Amniotic stem cell (primary cell): Measurements from ENCODE around the gene EPB41.
"Not testable (repeated sequence)": the region's sequence is repeated elsewhere in the genome, so short reads cannot be mapped to it uniquely, and the experiment has no call there.

Source experiments
- DNase-seq: peaks from one replicate; lab custom pipeline; 2025; lab: John Stamatoyannopoulos, UW

The EPB41 gene

GRCh38 chr1:28927266-28927647 is 12.9 kb downstream of the EPB41 start:
- no peak for DNase-seq

DNA sequence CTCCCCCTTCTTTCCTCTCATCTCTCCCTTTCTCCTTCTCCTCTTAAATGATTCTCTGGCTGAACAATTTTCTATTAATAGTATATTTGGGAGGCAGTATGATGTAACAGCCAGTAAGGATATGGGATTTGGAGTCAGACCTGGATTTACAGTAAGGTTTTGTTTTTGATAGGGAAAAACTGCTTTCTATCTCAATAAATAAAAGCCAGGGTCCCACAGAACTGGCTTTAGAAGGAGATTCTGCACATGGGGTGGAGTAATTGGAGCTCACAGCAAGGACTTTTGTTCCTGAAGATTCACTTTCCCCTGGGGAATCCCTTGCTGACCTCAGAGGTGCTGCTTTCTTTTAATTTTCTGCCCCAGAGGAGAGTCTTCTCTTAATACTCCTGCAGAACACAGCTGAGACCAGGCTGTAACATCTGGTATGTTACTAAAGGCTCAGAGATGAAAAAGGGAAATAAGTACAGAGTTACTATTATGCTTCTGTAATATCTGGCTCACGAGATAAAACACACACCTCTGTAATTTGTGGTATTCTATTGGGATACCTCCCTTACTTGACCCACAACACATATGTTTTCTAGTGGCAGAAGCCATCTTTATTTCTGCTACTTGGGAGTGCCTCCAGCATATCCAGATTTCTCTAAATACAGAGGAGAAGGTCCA is 13.4 kb downstream of the EPB41 start:
- no peak for DNase-seq

DNA sequence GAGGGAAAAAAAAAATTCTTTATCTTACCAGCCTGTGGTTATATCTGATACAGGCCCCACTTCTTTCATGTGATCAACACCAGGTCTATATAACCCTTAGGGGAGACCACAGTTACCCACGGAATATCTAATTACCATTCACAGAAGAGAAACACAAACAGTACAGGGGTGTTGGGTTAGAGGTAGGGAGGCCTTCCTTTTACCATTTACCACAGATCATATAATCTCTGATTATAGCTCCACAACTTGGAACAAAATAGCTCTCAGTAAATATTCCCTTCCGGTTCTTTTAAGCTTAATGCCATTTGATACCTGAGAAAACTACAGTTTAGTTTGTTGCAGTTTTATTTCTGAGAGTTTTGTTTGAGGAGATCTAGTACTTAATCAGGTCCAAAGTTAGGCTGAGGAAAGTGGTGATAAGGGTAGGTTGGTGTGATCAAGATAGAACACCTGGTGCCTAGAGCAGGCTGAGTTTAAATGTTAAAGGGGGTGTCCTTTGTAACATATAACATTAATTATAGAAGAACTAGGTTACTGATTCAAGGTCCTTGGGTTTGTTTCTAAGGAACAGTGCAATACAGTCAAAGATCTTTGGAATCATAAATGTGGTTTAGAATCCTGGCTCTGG is 14.1 kb downstream of the EPB41 start:
- no peak for DNase-seq

DNA sequence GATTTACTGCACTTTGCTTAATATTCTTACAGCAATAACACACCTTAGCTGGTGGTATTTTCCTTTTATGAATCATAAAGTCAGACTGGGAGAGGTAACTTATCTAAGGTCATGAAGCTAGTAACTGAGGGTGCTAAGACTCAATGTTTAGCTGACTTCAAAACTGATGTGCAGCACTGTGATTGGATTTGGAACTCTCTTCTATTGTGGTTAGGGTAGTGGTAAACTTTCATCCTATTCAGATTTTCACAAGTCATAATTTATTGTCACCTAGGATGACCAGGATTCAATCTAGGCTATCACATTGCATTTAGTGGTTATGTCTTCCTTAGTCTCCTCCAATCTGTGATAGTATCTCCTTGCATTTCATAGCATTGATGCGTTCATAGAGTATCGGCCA is 18.9 kb downstream of the EPB41 start:
- no peak for DNase-seq

DNA sequence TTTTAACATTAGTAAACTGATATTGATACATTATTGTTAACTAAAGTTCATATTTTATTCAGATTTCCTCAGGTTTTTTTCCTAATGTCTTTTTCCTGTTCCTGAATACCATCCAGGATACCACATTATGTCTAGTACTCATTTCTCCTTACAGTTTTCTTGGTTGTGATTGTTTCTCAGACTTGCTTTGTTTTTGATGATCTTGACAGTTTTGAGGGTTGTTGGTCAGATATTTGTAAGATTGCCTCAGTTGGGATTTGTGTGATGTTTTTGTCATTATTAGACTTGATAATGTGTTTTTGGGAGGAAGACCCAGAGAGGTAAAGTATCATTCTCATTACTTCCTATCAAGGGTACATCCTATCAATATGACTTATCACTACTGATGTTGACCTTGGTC is 19.5 kb downstream of the EPB41 start:
- no peak for DNase-seq

- DNase-seq, result no peak
Observed at GRCh38 chr1:28934676-28935075, 20.3 kb downstream of the EPB41 start.

GRCh38 chr1:28935293-28935692 is 20.9 kb downstream of the EPB41 start:
- no peak for DNase-seq

GRCh38 chr1:28936094-28936493 is 21.7 kb downstream of the EPB41 start:
- DNase-seq, result no peak

DNA sequence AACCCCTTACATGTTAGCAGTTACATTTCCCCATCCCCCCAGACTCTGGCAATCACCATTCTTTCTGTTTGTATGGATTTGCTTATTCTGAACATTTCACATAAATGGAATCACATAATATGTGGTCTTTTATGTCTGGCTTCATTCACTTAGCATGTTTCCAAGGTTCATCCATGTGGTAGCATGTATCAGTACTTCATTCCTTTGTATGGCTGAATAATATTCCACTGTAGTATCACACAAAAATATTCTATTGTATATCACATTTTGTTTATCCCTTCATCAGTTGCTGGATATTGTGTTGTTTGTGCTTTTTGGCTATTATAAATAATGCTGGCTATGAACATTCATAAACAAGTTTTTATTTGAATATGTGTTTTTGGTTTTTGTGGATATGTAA is 22.2 kb downstream of the EPB41 start:
- DNase-seq, result no peak

DNA sequence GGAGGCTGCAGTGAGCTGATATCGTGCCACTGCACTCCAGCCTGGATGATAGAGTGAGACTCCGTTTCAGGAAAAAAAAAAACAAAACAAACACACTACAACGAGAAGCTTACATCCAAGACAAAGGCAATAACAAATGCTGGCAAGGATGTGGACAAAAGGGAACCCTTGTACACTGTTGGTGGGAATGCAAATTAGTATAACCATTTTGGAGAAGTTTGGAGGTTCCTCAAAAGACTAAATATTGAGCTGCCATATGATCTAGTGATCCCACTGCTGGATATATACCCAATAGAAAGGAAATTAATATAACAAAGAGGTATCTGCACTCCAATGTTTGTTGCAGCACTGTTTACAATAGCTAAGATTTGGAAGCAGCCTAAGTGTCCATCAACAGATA is 29.2 kb downstream of the EPB41 start:
- not testable (repeated sequence) for DNase-seq

- DNase-seq, result no peak
Observed at GRCh38 chr1:28950006-28950405, 35.6 kb downstream of the EPB41 start.

- no peak for DNase-seq
Observed at GRCh38 chr1:28950449-28950848, 36.1 kb downstream of the EPB41 start.

DNA sequence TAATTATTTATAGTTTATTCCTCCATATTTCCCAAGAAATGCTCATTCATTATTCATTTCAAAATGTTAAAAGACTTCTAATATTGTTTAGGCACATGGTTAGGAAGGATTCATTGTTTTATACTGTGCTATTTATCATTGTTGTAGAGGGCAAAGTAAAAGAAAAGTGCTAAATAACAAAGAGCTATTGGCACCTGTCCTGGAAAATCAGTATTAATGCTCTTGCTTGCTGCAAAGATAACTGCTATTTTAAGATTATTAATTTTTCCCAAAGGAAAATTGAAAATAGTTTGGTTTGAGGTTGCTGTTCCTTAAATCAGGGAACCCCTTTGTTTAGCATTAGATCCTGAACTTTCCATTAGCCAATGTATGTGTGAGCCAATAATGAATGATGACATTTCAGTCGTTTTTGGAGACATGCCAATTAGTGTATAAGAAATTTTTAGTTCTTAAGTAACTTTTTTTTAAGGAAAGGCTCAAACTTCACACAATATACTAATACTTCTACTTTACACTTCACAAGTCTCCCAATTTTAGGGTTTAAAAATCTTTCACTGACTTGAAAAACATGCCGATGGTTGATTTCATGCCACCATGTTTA is 39.9 kb downstream of the EPB41 start:
- no peak for DNase-seq

- no peak for DNase-seq
Observed at GRCh38 chr1:28956038-28956464, 41.7 kb downstream of the EPB41 start.

DNA sequence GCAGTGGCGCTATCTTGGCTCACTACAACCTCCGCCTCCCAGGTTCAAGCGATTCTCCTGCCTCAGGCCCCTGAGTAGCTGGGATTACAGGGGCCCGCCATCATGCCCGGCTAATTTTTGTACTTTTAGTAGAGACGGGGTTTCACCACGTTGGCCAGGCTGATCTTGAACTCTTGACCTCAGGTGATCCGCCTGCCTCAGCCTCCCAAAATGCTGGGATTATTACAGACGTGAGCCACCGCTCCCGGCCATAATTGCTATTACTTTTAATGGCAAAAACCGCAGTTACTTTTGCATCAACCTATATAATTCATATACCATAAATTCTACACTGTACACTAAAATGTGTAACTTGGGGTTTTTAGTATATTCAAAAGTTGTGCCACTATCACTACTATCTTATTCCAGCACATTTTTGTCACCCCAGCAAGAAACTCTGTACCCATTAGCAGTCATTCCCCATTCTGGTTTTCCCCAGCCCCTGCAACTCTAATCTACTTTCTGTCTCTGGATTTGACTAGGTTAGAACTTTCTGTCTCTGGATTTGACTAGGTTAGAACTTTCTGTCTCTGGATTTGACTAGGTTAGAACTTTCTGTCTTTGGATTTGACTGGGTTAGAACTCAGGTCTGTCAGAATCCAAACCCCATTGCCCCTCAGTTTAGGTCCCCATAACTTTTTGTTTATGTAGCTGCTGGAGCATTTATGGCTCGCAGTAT is 47.9 kb downstream of the EPB41 start:
- not testable (repeated sequence) for DNase-seq

DNA sequence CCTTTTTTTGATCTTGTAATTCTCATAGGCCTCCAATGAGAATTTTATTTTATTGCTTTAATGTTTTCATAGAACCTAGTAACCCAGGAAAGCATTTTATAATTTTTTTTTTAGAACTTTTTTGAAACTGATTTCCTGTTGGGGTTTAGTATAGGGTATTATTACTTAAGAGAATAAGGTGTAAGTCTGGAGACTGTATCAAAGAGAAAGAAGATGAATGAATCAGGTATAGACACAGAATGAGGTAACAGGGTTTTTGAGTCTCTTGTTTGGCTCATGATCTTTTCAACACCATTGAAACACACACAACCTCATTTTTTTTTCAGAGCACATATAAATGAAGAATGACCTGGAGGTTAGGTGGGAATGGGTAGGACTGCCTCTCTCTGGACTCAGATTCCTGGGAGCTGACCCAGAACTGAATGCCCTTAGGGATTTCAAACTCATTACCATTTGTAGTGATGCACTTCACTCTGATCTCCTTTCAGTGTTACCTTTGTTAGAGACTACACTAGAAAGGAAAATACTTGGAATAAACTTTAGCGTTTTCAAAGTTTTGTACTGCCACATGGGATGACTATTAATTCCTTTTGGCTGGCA is 51.0 kb downstream of the EPB41 start:
- DNase-seq, result no peak

DNA sequence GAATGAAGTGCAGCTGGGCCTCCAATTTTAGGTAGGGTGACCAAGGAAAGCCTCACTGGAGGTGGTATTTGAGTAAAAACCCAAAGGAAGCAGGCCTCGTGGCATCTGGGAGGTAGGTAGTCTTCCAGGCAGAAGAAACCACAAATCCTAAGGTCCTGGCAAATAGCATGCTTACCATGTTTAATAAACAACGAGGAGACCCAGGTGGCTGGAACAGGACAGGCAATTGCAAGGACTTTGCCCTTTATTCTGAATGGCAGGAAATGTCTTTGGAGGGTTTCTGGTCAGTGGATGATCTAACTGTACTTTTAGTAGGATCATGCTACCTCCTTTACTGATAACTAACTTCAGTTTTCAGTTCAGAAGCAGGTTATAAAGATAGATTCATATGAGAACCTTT is 52.2 kb downstream of the EPB41 start:
- no peak for DNase-seq

DNA sequence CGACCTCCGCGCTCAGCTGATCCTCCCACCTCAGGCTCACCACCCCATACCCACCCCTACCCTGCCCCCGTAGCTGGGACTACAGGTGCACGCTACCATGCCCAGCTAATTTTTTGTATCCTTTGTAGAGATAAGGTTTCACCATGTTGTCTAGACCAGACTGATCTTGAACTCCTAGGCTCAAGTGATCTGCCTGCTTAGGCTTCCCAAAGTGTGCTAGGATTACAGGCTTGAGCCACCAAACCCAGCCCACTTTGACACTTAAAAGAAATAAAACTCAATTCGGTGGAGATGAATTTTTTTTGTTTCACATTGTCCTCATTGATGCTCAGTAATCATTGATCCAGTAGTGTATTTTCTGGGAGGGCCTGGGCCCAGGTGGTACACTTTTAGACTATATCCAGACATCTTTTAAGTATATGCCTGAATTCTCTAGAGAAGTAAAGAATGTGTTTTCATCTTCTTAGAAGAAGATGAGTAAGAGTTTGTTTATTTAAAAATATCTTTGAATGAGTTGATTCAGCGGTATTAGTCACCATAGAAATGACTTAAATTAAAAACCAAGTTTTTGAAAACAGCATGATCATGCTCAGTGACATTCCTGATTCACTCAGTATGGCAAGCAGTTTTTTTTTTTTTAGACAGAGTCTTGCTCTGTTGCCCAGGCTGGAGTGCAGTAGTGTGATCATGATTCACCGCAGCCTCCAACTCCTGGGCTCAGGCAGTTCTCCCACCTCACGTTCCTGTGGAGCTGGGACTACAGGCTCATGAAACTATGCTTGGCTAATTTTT is 57.8 kb downstream of the EPB41 start:
- DNase-seq, result peak; percentile 70

DNA sequence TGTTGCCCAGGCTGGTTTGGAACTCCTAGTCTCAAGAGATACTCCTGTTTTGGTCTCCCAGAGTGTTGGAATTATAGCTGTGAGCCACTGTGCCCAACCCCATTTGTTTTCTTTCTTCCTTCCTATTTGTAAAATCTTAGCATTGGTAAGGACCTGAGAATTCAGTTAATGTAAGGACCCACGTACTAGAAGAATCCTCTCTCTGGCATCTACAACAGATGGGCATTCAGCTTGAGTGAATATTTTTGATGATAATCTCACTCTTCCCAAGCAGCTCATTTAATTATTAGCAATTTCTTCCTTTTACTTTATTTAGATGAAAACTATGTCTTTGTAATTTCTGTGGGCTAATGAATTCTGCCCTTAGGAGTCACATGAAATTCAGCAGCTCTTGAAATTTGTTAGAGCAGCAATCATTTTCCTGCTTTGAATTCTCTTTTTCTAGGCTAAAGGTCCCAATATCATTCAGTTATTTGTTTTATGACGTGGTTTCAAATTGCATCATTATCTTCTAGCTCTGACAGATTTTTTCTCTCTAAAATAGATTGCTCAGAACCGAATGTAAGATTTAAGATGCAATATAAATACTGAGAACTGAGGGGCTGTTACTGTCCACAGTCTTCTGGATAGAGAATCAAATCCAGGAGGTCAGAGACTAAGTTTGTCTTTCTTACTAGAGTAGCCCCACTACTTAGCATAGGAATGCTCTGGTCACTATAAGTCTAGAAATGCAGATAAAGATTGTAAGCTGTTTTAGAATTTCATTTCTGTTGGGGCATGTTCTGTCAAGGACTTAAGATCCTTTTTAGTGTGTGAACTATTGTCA is 59.4 kb downstream of the EPB41 start:
- DNase-seq, result no peak

DNA sequence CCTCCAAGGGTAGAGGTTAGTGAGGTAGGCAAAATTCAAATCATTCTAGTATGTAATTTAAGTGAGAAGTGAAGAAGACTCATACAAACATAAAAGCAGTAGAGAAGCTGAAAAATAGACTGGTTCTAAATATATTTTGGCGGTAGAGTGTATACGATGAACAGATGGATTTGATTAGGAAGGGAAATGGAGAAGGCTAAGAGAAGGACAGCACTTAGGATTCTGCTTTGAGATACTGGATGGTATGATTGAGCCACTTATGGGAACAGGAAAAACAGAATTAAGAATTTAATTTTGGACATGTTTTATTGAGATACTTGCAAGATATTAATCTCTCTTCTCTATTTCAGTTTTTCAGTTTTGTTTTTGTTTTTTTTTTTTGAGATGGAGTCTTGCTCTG is 60.1 kb downstream of the EPB41 start:
- DNase-seq, result peak; percentile 11

- DNase-seq, result no peak
Observed at GRCh38 chr1:28976248-28976647, 61.9 kb downstream of the EPB41 start.
